ENCODE measurements around the gene OR51D1.

- TF ChIP-seq TAF1 (IDR thresholded peaks at IDR 0.05; ENCODE audit: low read depth, low read length) (no peak), POLR2A (IDR thresholded peaks at IDR 0.05; ENCODE audit: low read depth, low read length) (no peak), POLR2AphosphoS5 (IDR thresholded peaks at IDR 0.05; ENCODE audit: low read depth, low read length) (no peak), SPI1 (IDR thresholded peaks at IDR 0.05; ENCODE audit: low read depth, low read length) (no peak)
These were observed 25.3 kb upstream of the OR51D1 start for GRCh38 chr11:4611986-4612385.

Measured in GM12891 (cell line).